ENCODE measurements around the gene MAD2L1BP. TPM values are rescaled to one million over a fixed set of nuclear protein-coding genes. Genes with fewer than 3 reads are reported as not detected.

The MAD2L1BP gene
- total and polyA plus RNA-seq, 2 of the 13 experiments (the other 11 are each of a cell fraction or from before 2014, with no cell fraction given), result 54.2 to 55.5 TPM

- peak; percentile 83 for TF ChIP-seq ZBTB4 (CRISPR knock-in tag; IDR thresholded peaks at IDR 0.05; ENCODE audit: borderline replicate concordance)
- no peak; the same call in 1 of the 2 replicates for TF ChIP-seq ZSCAN22 (CRISPR knock-in tag; IDR thresholded peaks at IDR 0.05)
- TF ChIP-seq ZNF546 (CRISPR knock-in tag; conservative IDR thresholded peaks at IDR 0.05), result peak; percentile 60
- no peak for TF ChIP-seq ZNF660 (CRISPR knock-in tag; IDR thresholded peaks at IDR 0.05; ENCODE audit: borderline replicate concordance, low read depth)
- TF ChIP-seq ARHGAP35 (CRISPR knock-in tag; IDR thresholded peaks at IDR 0.05; ENCODE audit: borderline replicate concordance), result peak; percentile 32; the same call in 1 of the 2 replicates
- peak; percentile 96 for TF ChIP-seq ELF4 (CRISPR knock-in tag; IDR thresholded peaks at IDR 0.05; ENCODE audit: borderline replicate concordance)
- peak; percentile 62; the same call in 1 of the 2 replicates for TF ChIP-seq ZFP1 (CRISPR knock-in tag; IDR thresholded peaks at IDR 0.05)
- 0 out of 2 replicates have a peak, but pooled peaks have one; percentile 70 for TF ChIP-seq ZNF839 (CRISPR knock-in tag; IDR thresholded peaks at IDR 0.05; ENCODE audit: borderline replicate concordance)
- peak; percentile 51 for TF ChIP-seq MED8 (CRISPR knock-in tag; IDR thresholded peaks at IDR 0.05; ENCODE audit: insufficient replicate concordance)
- peak; percentile 90 for TF ChIP-seq NAIF1 (CRISPR knock-in tag; IDR thresholded peaks at IDR 0.05; ENCODE audit: borderline replicate concordance)
- peak; percentile 91 for TF ChIP-seq HOXA3 (CRISPR knock-in tag; IDR thresholded peaks at IDR 0.05)
- no peak for TF ChIP-seq MBD4 (IDR thresholded peaks at IDR 0.05; ENCODE audit: borderline replicate concordance, low read length)
- TF ChIP-seq MIER3 (CRISPR knock-in tag; IDR thresholded peaks at IDR 0.05; ENCODE audit: borderline replicate concordance), result peak; percentile 55; the same call in 1 of the 2 replicates
- peak; percentile 95 for TF ChIP-seq MIER2 (CRISPR knock-in tag; IDR thresholded peaks at IDR 0.05)
- TF ChIP-seq, protein P1, sequence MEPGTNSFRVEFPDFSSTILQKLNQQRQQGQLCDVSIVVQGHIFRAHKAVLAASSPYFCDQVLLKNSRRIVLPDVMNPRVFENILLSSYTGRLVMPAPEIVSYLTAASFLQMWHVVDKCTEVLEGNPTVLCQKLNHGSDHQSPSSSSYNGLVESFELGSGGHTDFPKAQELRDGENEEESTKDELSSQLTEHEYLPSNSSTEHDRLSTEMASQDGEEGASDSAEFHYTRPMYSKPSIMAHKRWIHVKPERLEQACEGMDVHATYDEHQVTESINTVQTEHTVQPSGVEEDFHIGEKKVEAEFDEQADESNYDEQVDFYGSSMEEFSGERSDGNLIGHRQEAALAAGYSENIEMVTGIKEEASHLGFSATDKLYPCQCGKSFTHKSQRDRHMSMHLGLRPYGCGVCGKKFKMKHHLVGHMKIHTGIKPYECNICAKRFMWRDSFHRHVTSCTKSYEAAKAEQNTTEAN (CRISPR knock-in tag; conservative IDR thresholded peaks at IDR 0.05), result peak; percentile 75; the same call in 1 of the 2 replicates
- TF ChIP-seq, protein P2, sequence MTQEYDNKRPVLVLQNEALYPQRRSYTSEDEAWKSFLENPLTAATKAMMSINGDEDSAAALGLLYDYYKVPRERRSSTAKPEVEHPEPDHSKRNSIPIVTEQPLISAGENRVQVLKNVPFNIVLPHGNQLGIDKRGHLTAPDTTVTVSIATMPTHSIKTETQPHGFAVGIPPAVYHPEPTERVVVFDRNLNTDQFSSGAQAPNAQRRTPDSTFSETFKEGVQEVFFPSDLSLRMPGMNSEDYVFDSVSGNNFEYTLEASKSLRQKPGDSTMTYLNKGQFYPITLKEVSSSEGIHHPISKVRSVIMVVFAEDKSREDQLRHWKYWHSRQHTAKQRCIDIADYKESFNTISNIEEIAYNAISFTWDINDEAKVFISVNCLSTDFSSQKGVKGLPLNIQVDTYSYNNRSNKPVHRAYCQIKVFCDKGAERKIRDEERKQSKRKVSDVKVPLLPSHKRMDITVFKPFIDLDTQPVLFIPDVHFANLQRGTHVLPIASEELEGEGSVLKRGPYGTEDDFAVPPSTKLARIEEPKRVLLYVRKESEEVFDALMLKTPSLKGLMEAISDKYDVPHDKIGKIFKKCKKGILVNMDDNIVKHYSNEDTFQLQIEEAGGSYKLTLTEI (CRISPR knock-in tag; conservative IDR thresholded peaks at IDR 0.05), result no peak
- TF ChIP-seq HIC2 (CRISPR knock-in tag; IDR thresholded peaks at IDR 0.05; ENCODE audit: low read depth), result 0 out of 2 replicates have a peak, but pooled peaks have one; percentile 18
- TF ChIP-seq HOXA7 (CRISPR knock-in tag; IDR thresholded peaks at IDR 0.05), result no peak
- TF ChIP-seq ZKSCAN5 (CRISPR knock-in tag; IDR thresholded peaks at IDR 0.05), result no peak
Observed at GRCh38 chr6:43635387-43636307, at the start of gene MAD2L1BP (continued).
